Activated T-cell treated with anti-CD3 and anti-CD28 coated beads, Interleukin-2, amount 50 U/mL, for 72 hours (primary cell): ENCODE measurements around the gene GNG7. TPM values are rescaled to one million over a fixed set of nuclear protein-coding genes. Genes with fewer than 3 reads are reported as not detected.
"Not testable (repeated sequence)": the region's sequence is repeated elsewhere in the genome, so short reads cannot be mapped to it uniquely, and the experiment has no call there.

Experiments
- ATAC-seq, 2 donors: fragments of 150-1000 bp; cut with Tn5 transposase; replicated peaks in 1 of 2; 2 replicates each; pipeline ENCODE4 v1.10.0; 2021; ENCODE audit warnings: moderate library complexity in 2 of 2, mild to moderate bottlenecking in 1 of 2
- DNase-seq, 2 donors: peaks; one replicate each; pipeline ENCODE4 v3.0.0; 2021 to 2022; ENCODE audit warnings: mixed read lengths in 1 of 2
- H3K27ac Mint-ChIP-seq: one replicate; pipeline ENCODE4 v1.8.0; 2022; ENCODE audit warnings: mild to moderate bottlenecking, moderate library complexity, mixed read lengths
- H3K27me3 Mint-ChIP-seq: one replicate; pipeline ENCODE4 v1.8.0; 2022; ENCODE audit warnings: low read depth, mixed read lengths
- H3K36me3 Mint-ChIP-seq, 2 donors: one replicate each; pipeline ENCODE4 v1.8.0; 2022; ENCODE audit warnings: mixed read lengths in 2 of 2, mild to moderate bottlenecking in 1 of 2; ENCODE audit not compliant: insufficient read depth in 2 of 2
- H3K4me1 Mint-ChIP-seq: one replicate; pipeline ENCODE4 v1.8.0; 2022; ENCODE audit warnings: low read depth, mixed read lengths
- H3K4me3 Mint-ChIP-seq, 2 donors: one replicate each; pipeline ENCODE4 v1.8.0; 2022; ENCODE audit warnings: mild to moderate bottlenecking in 2 of 2, mixed read lengths in 2 of 2, moderate library complexity in 2 of 2
- H3K9me3 Mint-ChIP-seq, 2 donors: one replicate each; pipeline ENCODE4 v1.8.0; 2022; ENCODE audit warnings: mixed read lengths in 2 of 2
- total RNA-seq, 2 donors: library from RNA; stranded (reverse); gene quantifications; one replicate each; pipeline ENCODE4 v1.2.3, GENCODE V29; 2022

The GNG7 gene
- total RNA-seq, 2 donors from 2014 or later: 1.3 TPM

- peaks cover 5 to 6% of the 10 kb centered on the region in 2 donors for H3K9me3 Mint-ChIP-seq
- no peak for ATAC-seq
Observed at GRCh38 chr19:2714531-2715269, 12.2 kb upstream of the GNG7 start.

GRCh38 chr19:2714102-2714501, 11.6 kb upstream of the GNG7 start:
- H3K36me3 Mint-ChIP-seq, DNase-seq, H3K9me3 Mint-ChIP-seq, H3K27me3 Mint-ChIP-seq, H3K27ac Mint-ChIP-seq, ATAC-seq, H3K4me3 Mint-ChIP-seq, H3K4me1 Mint-ChIP-seq: not testable (repeated sequence)

More at GRCh38 chr19:2714531-2715269, 12.2 kb upstream of the GNG7 start:
- no peak overlapping the region for H3K27ac Mint-ChIP-seq
- H3K36me3 Mint-ChIP-seq: peaks cover 2 to 7% of the 10 kb centered on the region in 2 donors
- DNase-seq: no peak
- no peak overlapping the region for H3K4me3 Mint-ChIP-seq
- H3K4me1 Mint-ChIP-seq: peaks cover 10% of the 10 kb centered on the region
- peaks cover 3% of the 10 kb centered on the region for H3K27me3 Mint-ChIP-seq

- not testable (repeated sequence) for H3K4me1 Mint-ChIP-seq, DNase-seq, H3K9me3 Mint-ChIP-seq, H3K27ac Mint-ChIP-seq, H3K27me3 Mint-ChIP-seq, H3K36me3 Mint-ChIP-seq, ATAC-seq, H3K4me3 Mint-ChIP-seq
Observed at GRCh38 chr19:2713170-2713569, 10.7 kb upstream of the GNG7 start.

GRCh38 chr19:2711875-2712205, 9.3 kb upstream of the GNG7 start:
- no peak overlapping the region for H3K27ac Mint-ChIP-seq
- H3K9me3 Mint-ChIP-seq: peaks cover 5 to 6% of the 10 kb centered on the region in 2 donors
- no peak overlapping the region for H3K4me3 Mint-ChIP-seq
- peaks cover 9% of the 10 kb centered on the region for H3K4me1 Mint-ChIP-seq
- H3K27me3 Mint-ChIP-seq: no peaks in the 10 kb centered on the region
- DNase-seq (no peak), ATAC-seq (no peak)
- H3K36me3 Mint-ChIP-seq: peaks cover 2 to 7% of the 10 kb centered on the region in 2 donors

- DNase-seq: no peak
- Mint-ChIP-seq H3K4me3 (no peak overlapping the region), H3K36me3 (peaks cover 2 to 7% of the 10 kb centered on the region in 2 donors), H3K27me3 (no peaks in the 10 kb centered on the region), H3K27ac (no peak overlapping the region), H3K9me3 (peaks cover 5 to 6% of the 10 kb centered on the region in 2 donors), H3K4me1 (peaks cover 9% of the 10 kb centered on the region)
- no peak for ATAC-seq
Observed at GRCh38 chr19:2711172-2711874, 8.8 kb upstream of the GNG7 start.

GRCh38 chr19:2706251-2706650, 3.8 kb upstream of the GNG7 start:
- Mint-ChIP-seq H3K27ac (no peak overlapping the region), H3K36me3 (no peaks in the 10 kb centered on the region), H3K4me3 (no peak overlapping the region), H3K9me3 (no peaks in the 10 kb centered on the region), H3K27me3 (no peaks in the 10 kb centered on the region), H3K4me1 (peaks cover 5% of the 10 kb centered on the region)
- DNase-seq: no peak
- no peak for ATAC-seq

GRCh38 chr19:2703691-2704216, 1.3 kb upstream of the GNG7 start:
- DNase-seq (no peak), ATAC-seq (no peak)
- Mint-ChIP-seq H3K36me3 (no peaks in the 10 kb centered on the region), H3K27ac (no peak overlapping the region), H3K4me1 (peaks cover 10% of the 10 kb centered on the region), H3K4me3 (no peak overlapping the region), H3K9me3 (no peaks in the 10 kb centered on the region), H3K27me3 (no peaks in the 10 kb centered on the region)

GRCh38 chr19:2703077-2703437, 563 bp upstream of the GNG7 start:
- ATAC-seq (no peak), DNase-seq (no peak)
- Mint-ChIP-seq H3K36me3 (no peaks in the 10 kb centered on the region), H3K4me1 (peaks cover 15% of the 10 kb centered on the region), H3K27ac (no peak overlapping the region), H3K27me3 (no peaks in the 10 kb centered on the region), H3K4me3 (peak overlapping the region; percentile 59 to 60), H3K9me3 (no peaks in the 10 kb centered on the region)

- Mint-ChIP-seq H3K27ac (no peak overlapping the region), H3K4me1 (peaks cover 15% of the 10 kb centered on the region), H3K9me3 (no peaks in the 10 kb centered on the region), H3K27me3 (no peaks in the 10 kb centered on the region), H3K36me3 (no peaks in the 10 kb centered on the region), H3K4me3 (peak overlapping the region; percentile 69 to 81)
- ATAC-seq: no peak
- DNase-seq: no peak
Observed at GRCh38 chr19:2701361-2702169, 929 bp downstream of the GNG7 start.

GRCh38 chr19:2700660-2701360, 1.7 kb downstream of the GNG7 start:
- Mint-ChIP-seq H3K4me1 (peaks cover 15% of the 10 kb centered on the region), H3K36me3 (no peaks in the 10 kb centered on the region), H3K27ac (no peak overlapping the region), H3K4me3 (no peak overlapping the region), H3K27me3 (no peaks in the 10 kb centered on the region), H3K9me3 (no peaks in the 10 kb centered on the region)
- ATAC-seq: no peak
- DNase-seq: no peak

GRCh38 chr19:2699413-2700140, 2.9 kb downstream of the GNG7 start:
- H3K4me1 Mint-ChIP-seq: peaks cover 15% of the 10 kb centered on the region
- H3K4me3 Mint-ChIP-seq: no peak overlapping the region
- no peaks in the 10 kb centered on the region for H3K9me3 Mint-ChIP-seq
- no peak overlapping the region for H3K27ac Mint-ChIP-seq
- no peak for DNase-seq
- H3K36me3 Mint-ChIP-seq: no peaks in the 10 kb centered on the region
- ATAC-seq: no peak
- no peaks in the 10 kb centered on the region for H3K27me3 Mint-ChIP-seq

- DNase-seq: no peak
- H3K27me3 Mint-ChIP-seq: no peaks in the 10 kb centered on the region
- ATAC-seq: no peak
- peaks cover 10% of the 10 kb centered on the region for H3K4me1 Mint-ChIP-seq
- H3K4me3 Mint-ChIP-seq: no peak overlapping the region
- H3K36me3 Mint-ChIP-seq: no peaks in the 10 kb centered on the region
- H3K9me3 Mint-ChIP-seq: no peaks in the 10 kb centered on the region
- H3K27ac Mint-ChIP-seq: no peak overlapping the region
Observed at GRCh38 chr19:2694196-2694595, 8.3 kb downstream of the GNG7 start.
